B cell (primary cell): ENCODE results near the gene SERTAD2. TPM values are rescaled to one million over a fixed set of nuclear protein-coding genes. Genes with fewer than 3 reads are reported as not detected.
A peak's percentile ranks its signal among the peaks of the same experiment; 100 is the strongest.

ENCODE experiments used
- ATAC-seq: fragments of 200-7000 bp; cut with Tn5 transposase; one replicate; pipeline ENCODE4 v1.10.0; 2021; ENCODE audit warnings: low read depth, mild to moderate bottlenecking, moderate number of reproducible peaks, moderate library complexity
- CTCF ChIA-PET: fragments of 350-600 bp; sonication (Branson Sonifier 250); formaldehyde crosslinking; loops from one replicate; lab custom pipeline; 2021; ENCODE audit warnings: antibody characterized with exemption, inconsistent platforms; lab: Charles Lee
- POLR2A ChIA-PET: fragments of 350-600 bp; sonication (Branson Sonifier 250); formaldehyde crosslinking; loops from one replicate; lab custom pipeline; 2021; ENCODE audit warnings: antibody characterized with exemption; lab: Charles Lee
- DNase-seq: peaks from one replicate; pipeline ENCODE4 v3.0.0; 2013
- H2AFZ ChIP-seq: 2 replicates; pipeline ENCODE4 v1.6.1; 2012; ENCODE audit warnings: mild to moderate bottlenecking, low read depth, low read length; ENCODE audit not compliant: insufficient read depth, poor library complexity, severe bottlenecking
- H3K27ac ChIP-seq, 2 donors: 1 replicate in 1 of 2; 2 replicates in 1 of 2; pipeline ENCODE4 v1.5.1; 2012 to 2013; ENCODE audit warnings: low read length in 2 of 2, mild to moderate bottlenecking in 2 of 2, moderate library complexity in 1 of 2
- H3K27me3 ChIP-seq, 4 experiments: fragments of 200-600 bp in 1 of 4; sonication (generic) in 1 of 4; replicated peaks in 1 of 4; 1 replicate in 2 of 4; 2 replicates in 2 of 4; pipeline versions ENCODE4 v1.6.1 to v1.7.0; 2013 to 2016; ENCODE audit warnings: low read length in 3 of 4, mild to moderate bottlenecking in 2 of 4, mixed read lengths in 1 of 4, moderate library complexity in 1 of 4; ENCODE audit not compliant: insufficient read depth in 4 of 4, control insufficient read depth in 3 of 4; ENCODE audit errors: control extremely low read depth in 1 of 4
- H3K36me3 ChIP-seq, 2 experiments: replicated peaks in 1 of 2; 1 replicate in 1 of 2; 2 replicates in 1 of 2; pipeline versions ENCODE4 v1.6.1 to v1.7.1; 2013; ENCODE audit warnings: low read length in 1 of 2; ENCODE audit not compliant: insufficient read depth in 2 of 2, control insufficient read depth in 1 of 2; ENCODE audit errors: control extremely low read depth in 1 of 2, extremely low read depth in 1 of 2
- H3K4me1 ChIP-seq, 2 donors: fragments of 200-600 bp in 1 of 2; sonication (generic) in 1 of 2; 1 replicate in 1 of 2; 2 replicates in 1 of 2; pipeline versions ENCODE4 v1.5.1 to v1.6.1; 2013 to 2017; ENCODE audit warnings: low read length in 2 of 2; ENCODE audit not compliant: control insufficient read depth in 2 of 2, insufficient read depth in 2 of 2
- H3K4me2 ChIP-seq: replicated peaks from 2 replicates; pipeline ENCODE3; 2012; ENCODE audit warnings: mild to moderate bottlenecking, low read depth, low read length; ENCODE audit not compliant: poor library complexity, severe bottlenecking
- H3K4me3 ChIP-seq, 5 experiments: fragments of 200-600 bp in 1 of 5; sonication (generic) in 1 of 5; 1 replicate in 3 of 5; 2 replicates in 2 of 5; pipeline versions ENCODE4 v1.5.1 to v1.7.0; 2011 to 2016; ENCODE audit warnings: low read length in 4 of 5, mild to moderate bottlenecking in 4 of 5, low read depth in 2 of 5, control low read depth in 1 of 5, moderate library complexity in 1 of 5; ENCODE audit not compliant: insufficient read depth in 1 of 5; ENCODE audit errors: control extremely low read depth in 1 of 5, extremely low read depth in 1 of 5
- H3K79me2 ChIP-seq: fragments of 200-600 bp; sonication (generic); one replicate; pipeline ENCODE4 v1.6.0; 2016; ENCODE audit warnings: low read length; ENCODE audit not compliant: control insufficient read depth, insufficient read depth
- H3K9ac ChIP-seq: fragments of 200-600 bp; sonication (generic); 2 replicates; pipeline ENCODE4 v1.6.1; 2017; ENCODE audit warnings: mild to moderate bottlenecking, low read length, moderate library complexity
- H3K9me3 ChIP-seq, 3 donors: one replicate each; pipeline versions ENCODE4 v1.6.1 to v1.7.1; 2013; ENCODE audit warnings: low read length in 2 of 3; ENCODE audit not compliant: control insufficient read depth in 2 of 3, insufficient read depth in 1 of 3; ENCODE audit errors: control extremely low read depth in 1 of 3
- H4K20me1 ChIP-seq: 2 replicates; pipeline ENCODE4 v1.6.0; 2012; ENCODE audit warnings: mild to moderate bottlenecking, low read length; ENCODE audit not compliant: insufficient read depth, control insufficient read depth, poor library complexity, severe bottlenecking
- H3K27ac Mint-ChIP-seq: one replicate; pipeline ENCODE4 v1.8.0; 2021; ENCODE audit warnings: mixed read lengths
- H3K27me3 Mint-ChIP-seq: one replicate; pipeline ENCODE4 v1.8.0; 2021; ENCODE audit warnings: mixed read lengths
- H3K4me1 Mint-ChIP-seq: one replicate; pipeline ENCODE4 v1.8.0; 2021; ENCODE audit warnings: mixed read lengths
- H3K4me3 Mint-ChIP-seq: one replicate; pipeline ENCODE4 v1.8.0; 2021; ENCODE audit warnings: mixed read lengths
- H3K9me3 Mint-ChIP-seq: one replicate; pipeline ENCODE4 v1.8.0; 2022; ENCODE audit warnings: mixed read lengths; ENCODE audit not compliant: insufficient read depth
- EZH2 ChIP-seq: IDR thresholded peaks from 2 replicates; pipeline ENCODE4 v1.6.1; 2012; ENCODE audit warnings: borderline replicate concordance, low read depth, mild to moderate bottlenecking, moderate library complexity, low read length; ENCODE audit not compliant: insufficient read depth, poor library complexity, severe bottlenecking
- WGBS: methylation state at CpG from one replicate; pipeline ENCODE4 v1.1.5; 2013; ENCODE audit warnings: missing lambda C conversion rate; ENCODE audit not compliant: insufficient coverage; 5-methylcytosine and 5-hydroxymethylcytosine counted together
- intact Hi-C: fragments of 100-400 bp; cut with micrococcal nuclease; formaldehyde crosslinking; loops from one replicate; pipeline ENCODE4 v1.10.0; 2022
- polyA plus RNA-seq: library from polyadenylated mRNA; depleted of rRNA; stranded (reverse); fragments of >200 nt; gene quantifications from 2 replicates; pipeline ENCODE4 v1.2.3, GENCODE V29; 2012
- total RNA-seq, 2 donors: library from RNA; stranded (reverse); fragments of 120-200 nt in 1 of 2; gene quantifications; 1 replicate in 1 of 2; 2 replicates in 1 of 2; pipeline versions ENCODE4 v1.2.3 to v1.2.4, GENCODE V29; 2013 to 2022
- TF ChIP-seq, protein P1 (sequence below): fragments of 200-600 bp; IDR thresholded peaks from one replicate; pipeline ENCODE4 v1.8.0; 2022; ENCODE audit warnings: antibody characterized with exemption, mild to moderate bottlenecking

SERTAD2 gene
- total and polyA plus RNA-seq, 2 donors (not counting 1 experiment from before 2014, with no cell fraction given): 49.5 to 66.8 TPM

GRCh38 chr2:64591188-64591587 lies 62.5 kb downstream of the SERTAD2 start:
- no peak for TF ChIP-seq EZH2
- TF ChIP-seq, protein P1, sequence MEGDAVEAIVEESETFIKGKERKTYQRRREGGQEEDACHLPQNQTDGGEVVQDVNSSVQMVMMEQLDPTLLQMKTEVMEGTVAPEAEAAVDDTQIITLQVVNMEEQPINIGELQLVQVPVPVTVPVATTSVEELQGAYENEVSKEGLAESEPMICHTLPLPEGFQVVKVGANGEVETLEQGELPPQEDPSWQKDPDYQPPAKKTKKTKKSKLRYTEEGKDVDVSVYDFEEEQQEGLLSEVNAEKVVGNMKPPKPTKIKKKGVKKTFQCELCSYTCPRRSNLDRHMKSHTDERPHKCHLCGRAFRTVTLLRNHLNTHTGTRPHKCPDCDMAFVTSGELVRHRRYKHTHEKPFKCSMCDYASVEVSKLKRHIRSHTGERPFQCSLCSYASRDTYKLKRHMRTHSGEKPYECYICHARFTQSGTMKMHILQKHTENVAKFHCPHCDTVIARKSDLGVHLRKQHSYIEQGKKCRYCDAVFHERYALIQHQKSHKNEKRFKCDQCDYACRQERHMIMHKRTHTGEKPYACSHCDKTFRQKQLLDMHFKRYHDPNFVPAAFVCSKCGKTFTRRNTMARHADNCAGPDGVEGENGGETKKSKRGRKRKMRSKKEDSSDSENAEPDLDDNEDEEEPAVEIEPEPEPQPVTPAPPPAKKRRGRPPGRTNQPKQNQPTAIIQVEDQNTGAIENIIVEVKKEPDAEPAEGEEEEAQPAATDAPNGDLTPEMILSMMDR: no peak
- POLR2A ChIA-PET: no interaction called here

DNA sequence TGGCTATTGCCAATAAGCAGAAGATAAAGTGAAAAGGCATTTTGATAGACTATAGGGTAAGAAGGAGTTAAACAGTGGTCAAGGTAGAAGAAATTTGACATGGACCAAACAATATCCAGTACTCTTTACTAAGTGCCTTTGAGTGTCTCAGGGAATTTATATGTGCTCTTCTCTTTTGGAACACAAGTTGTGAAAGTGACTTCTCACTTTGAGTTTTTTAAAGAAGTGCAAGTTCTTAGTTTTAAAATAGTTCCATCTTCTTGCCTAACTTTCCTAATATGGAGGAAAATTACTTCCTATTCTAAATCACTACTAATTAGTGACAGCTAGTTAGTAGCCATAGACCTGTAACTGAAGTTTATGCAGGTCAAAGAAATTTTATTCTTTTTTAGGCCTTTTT lies 66.2 kb downstream of the SERTAD2 start:
- H3K9ac ChIP-seq: no peak overlapping the region
- no peaks in the 10 kb centered on the region for H4K20me1 ChIP-seq
- no peaks in the 10 kb centered on the region for H3K9me3 Mint-ChIP-seq
- DNase-seq (no peak), ATAC-seq (no peak)
- peaks cover 8 to 57% of the 10 kb centered on the region in 2 experiments for H3K36me3 ChIP-seq
- no peak overlapping the region for H3K4me2 ChIP-seq
- intact Hi-C loops: loop anchor here (1.0 to 5.0 kb wide), 7 partner anchors 50 to 455 kb away; no protein-coding TSS in a partner anchor
- no peaks in the 10 kb centered on the region for H3K79me2 ChIP-seq
- H3K4me1 Mint-ChIP-seq: peaks cover 12% of the 10 kb centered on the region
- H2AFZ ChIP-seq: no peak overlapping the region
- ChIA-PET CTCF (interaction anchor here (0.8 to 3.8 kb wide), 51 partner anchors 8 to 377 kb away, joined by 3 to 45 read pairs (median 5); partner anchors contain the start of genes AFTPH and SERTAD2), POLR2A (interaction anchor here (0.7 to 1.4 kb wide), 3 partner anchors 57 to 277 kb away, joined by 3 to 5 read pairs (median 3); no protein-coding TSS in a partner anchor)
- H3K4me3 ChIP-seq: no peak overlapping the region
- H3K27me3 Mint-ChIP-seq: no peaks in the 10 kb centered on the region
- no peak for TF ChIP-seq EZH2
- TF ChIP-seq, protein P1: no peak
- H3K27ac ChIP-seq: no peak overlapping the region
- no peaks in the 10 kb centered on the region for H3K9me3 ChIP-seq
- H3K27me3 ChIP-seq: no peaks in the 10 kb centered on the region
- no peak overlapping the region for H3K4me3 Mint-ChIP-seq
- peaks cover 0 to 4% of the 10 kb centered on the region in 2 donors for H3K4me1 ChIP-seq
- H3K27ac Mint-ChIP-seq: no peak overlapping the region

More at GRCh38 chr2:64591188-64591587, 62.5 kb downstream of the SERTAD2 start:
- Mint-ChIP-seq H3K27me3 (no peaks in the 10 kb centered on the region), H3K4me3 (no peak overlapping the region), H3K27ac (peak overlapping the region; percentile 39), H3K4me1 (peaks cover 12% of the 10 kb centered on the region), H3K9me3 (no peaks in the 10 kb centered on the region)
- intact Hi-C loops: no loop called here
- H3K9me3 ChIP-seq: no peaks in the 10 kb centered on the region
- H3K27me3 ChIP-seq: no peaks in the 10 kb centered on the region
- H3K27ac ChIP-seq: no peak overlapping the region
- WGBS: 100% methylated on average over 4 of the region's 4 CpGs
- peaks cover 6 to 55% of the 10 kb centered on the region in 2 experiments for H3K36me3 ChIP-seq
- H3K4me2 ChIP-seq: no peak overlapping the region
- CTCF ChIA-PET: interaction anchor here (1.3 to 1.9 kb wide), 3 partner anchors 9 to 282 kb away, joined by 3 to 4 read pairs (median 4); no protein-coding TSS in a partner anchor
- H3K4me3 ChIP-seq: no peak overlapping the region
- no peak overlapping the region for H3K9ac ChIP-seq
- peaks cover 0 to 4% of the 10 kb centered on the region in 2 donors for H3K4me1 ChIP-seq
- no peak for DNase-seq
- H2AFZ ChIP-seq: no peak overlapping the region
- H4K20me1 ChIP-seq: no peaks in the 10 kb centered on the region
- no peak for ATAC-seq
- no peaks in the 10 kb centered on the region for H3K79me2 ChIP-seq
